IPS-20b (cell line): ENCODE measurements around the gene GJC3.
"Not testable (repeated sequence)": the region's sequence is repeated elsewhere in the genome, so short reads cannot be mapped to it uniquely, and the experiment has no call there.

Experiments
- H3K27ac ChIP-seq: one replicate; pipeline ENCODE4 v1.5.1; 2013; ENCODE audit warnings: low read length
- H3K27me3 ChIP-seq: 2 replicates; pipeline ENCODE4 v1.6.1; 2013; ENCODE audit warnings: mild to moderate bottlenecking, low read length, inconsistent platforms; ENCODE audit not compliant: insufficient read depth
- H3K36me3 ChIP-seq: 2 replicates; pipeline ENCODE4 v1.6.1; 2013; ENCODE audit warnings: low read depth, mild to moderate bottlenecking, inconsistent platforms, low read length, moderate library complexity; ENCODE audit not compliant: insufficient read depth
- H3K4me1 ChIP-seq: 2 replicates; pipeline ENCODE4 v1.6.1; 2013; ENCODE audit warnings: mild to moderate bottlenecking, control low read depth, inconsistent platforms, low read length, moderate library complexity; ENCODE audit not compliant: insufficient read depth
- H3K4me3 ChIP-seq: 2 replicates; pipeline ENCODE4 v1.5.1; 2013; ENCODE audit warnings: mild to moderate bottlenecking, low read length, inconsistent platforms
- H3K9ac ChIP-seq: 2 replicates; pipeline ENCODE4 v1.6.1; 2013; ENCODE audit warnings: low read depth, mild to moderate bottlenecking, inconsistent platforms, low read length, moderate library complexity
- H3K9me3 ChIP-seq: 2 replicates; pipeline ENCODE4 v1.6.1; 2013; ENCODE audit warnings: mild to moderate bottlenecking, low read depth, low read length, inconsistent platforms; ENCODE audit not compliant: insufficient read depth

Gene GJC3

GRCh38 chr7:99897322-99898022 lies 31.9 kb downstream of the GJC3 start:
- H3K4me3 ChIP-seq, result no peak overlapping the region
- no peak overlapping the region for H3K27ac ChIP-seq
- no peaks in the 10 kb centered on the region for H3K27me3 ChIP-seq
- H3K9ac ChIP-seq, result no peak overlapping the region
- peaks cover 27% of the 10 kb centered on the region for H3K36me3 ChIP-seq
- no peaks in the 10 kb centered on the region for H3K4me1 ChIP-seq
- H3K9me3 ChIP-seq, result no peaks in the 10 kb centered on the region

- H3K4me1 ChIP-seq, result no peaks in the 10 kb centered on the region
- no peaks in the 10 kb centered on the region; the same call in 1 of the 2 replicates for H3K36me3 ChIP-seq
- H3K9ac ChIP-seq, result no peak overlapping the region
- no peak overlapping the region for H3K27ac ChIP-seq
- no peaks in the 10 kb centered on the region for H3K27me3 ChIP-seq
- no peak overlapping the region for H3K4me3 ChIP-seq
- H3K9me3 ChIP-seq, result peaks cover 5% of the 10 kb centered on the region; the same call in 1 of the 2 replicates
Observed at GRCh38 chr7:99894738-99895137, 34.7 kb downstream of the GJC3 start.

- Histone ChIP-seq H3K9me3 (peaks cover 12% of the 10 kb centered on the region; the same call in 1 of the 2 replicates), H3K9ac (no peak overlapping the region), H3K27ac (no peak overlapping the region), H3K4me3 (no peak overlapping the region), H3K4me1 (no peaks in the 10 kb centered on the region), H3K36me3 (no peaks in the 10 kb centered on the region), H3K27me3 (no peaks in the 10 kb centered on the region)
Observed at GRCh38 chr7:99893280-99893679, 36.1 kb downstream of the GJC3 start.

- not testable (repeated sequence) for H3K4me1 ChIP-seq, H3K27ac ChIP-seq, H3K4me3 ChIP-seq, H3K36me3 ChIP-seq, H3K9ac ChIP-seq, H3K27me3 ChIP-seq
- H3K9me3 ChIP-seq, result peaks cover 12% of the 10 kb centered on the region; the same call in 1 of the 2 replicates
Observed at GRCh38 chr7:99890348-99890747, 39.1 kb downstream of the GJC3 start.

- H3K9me3 ChIP-seq, result peaks cover 12% of the 10 kb centered on the region; the same call in 1 of the 2 replicates
- H3K4me1 ChIP-seq, H3K9ac ChIP-seq, H3K36me3 ChIP-seq, H3K4me3 ChIP-seq, H3K27me3 ChIP-seq, H3K27ac ChIP-seq: not testable (repeated sequence)
Observed at GRCh38 chr7:99888366-99888765, 41.1 kb downstream of the GJC3 start.

- H3K27me3 ChIP-seq, result no peaks in the 10 kb centered on the region
- H3K9ac ChIP-seq, result no peak overlapping the region
- H3K36me3 ChIP-seq, result no peaks in the 10 kb centered on the region
- H3K27ac ChIP-seq, result no peak overlapping the region
- no peaks in the 10 kb centered on the region for H3K9me3 ChIP-seq
- H3K4me1 ChIP-seq, result no peaks in the 10 kb centered on the region
- no peak overlapping the region for H3K4me3 ChIP-seq
Observed at GRCh38 chr7:99881370-99881769, 48.0 kb downstream of the GJC3 start.

GRCh38 chr7:99876933-99877332 lies 52.5 kb downstream of the GJC3 start, which contains the start of gene OR2AE1:
TSS of gene OR2AE1 (minus strand) at chr7:99877033. CDS start at chr7:99877033, 0 bp downstream.
- Histone ChIP-seq H3K9ac (no peak within 1 kb of the TSS), H3K27me3 (no peaks in the 10 kb centered on the region), H3K4me1 (no peaks in the 10 kb centered on the region), H3K4me3 (no peak within 1 kb of the TSS), H3K27ac (no peak within 1 kb of the TSS), H3K9me3 (no peaks in the 10 kb centered on the region), H3K36me3 (no peaks in the 10 kb centered on the region)

GRCh38 chr7:99876491-99876890 lies 52.9 kb downstream of the GJC3 start:
- Histone ChIP-seq H3K9me3 (no peaks in the 10 kb centered on the region), H3K4me1 (no peaks in the 10 kb centered on the region), H3K9ac (no peak overlapping the region), H3K36me3 (no peaks in the 10 kb centered on the region), H3K27me3 (no peaks in the 10 kb centered on the region), H3K4me3 (no peak overlapping the region), H3K27ac (no peak overlapping the region)
